Measurements from ENCODE around the gene ELAVL4. TPM values are rescaled to one million over a fixed set of nuclear protein-coding genes. Genes with fewer than 3 reads are reported as not detected.

The ELAVL4 gene
- total RNA-seq, 3 donors from 2014 or later (not counting 1 experiment from before 2014, with no cell fraction given) = not detected

GRCh38 chr1:50174101-50174500, 65.4 kb downstream of the ELAVL4 start:
- Histone ChIP-seq H3K27ac (ENCODE audit: low read length) (no peak overlapping the region), H3K36me3 (ENCODE audit: control insufficient read depth, insufficient read depth, low read length) (no peaks in the 10 kb centered on the region), H3K27me3 (ENCODE audit: control insufficient read depth, insufficient read depth, low read length) (no peaks in the 10 kb centered on the region), H3K9me3 (ENCODE audit: control insufficient read depth, insufficient read depth, low read length) (no peaks in the 10 kb centered on the region), H3K4me1 (ENCODE audit: control insufficient read depth, insufficient read depth, low read length) (no peaks in the 10 kb centered on the region), H3K4me3 (ENCODE audit: low read length) (no peak overlapping the region)
- no peak for TF ChIP-seq CTCF (IDR thresholded peaks at IDR 0.05)
- Mint-ChIP-seq H3K27me3 (ENCODE audit: low read depth in 2 of 2) (peaks cover 6 to 23% of the 10 kb centered on the region in 2 donors), H3K4me3 (no peak overlapping the region), H3K27ac (no peak overlapping the region), H3K4me1 (no peaks in the 10 kb centered on the region), H3K36me3 (no peaks in the 10 kb centered on the region), H3K9me3 (no peaks in the 10 kb centered on the region)
- intact Hi-C loops (cut with micrococcal nuclease) = no loop called here
- DNase-seq (no peak), ATAC-seq (no peak)

- Histone ChIP-seq H3K4me1 (ENCODE audit: control insufficient read depth, insufficient read depth, low read length) (no peaks in the 10 kb centered on the region), H3K36me3 (ENCODE audit: control insufficient read depth, insufficient read depth, low read length) (no peaks in the 10 kb centered on the region), H3K27ac (ENCODE audit: low read length) (no peak overlapping the region), H3K4me3 (ENCODE audit: low read length) (no peak overlapping the region), H3K27me3 (ENCODE audit: control insufficient read depth, insufficient read depth, low read length) (no peaks in the 10 kb centered on the region), H3K9me3 (ENCODE audit: control insufficient read depth, insufficient read depth, low read length) (no peaks in the 10 kb centered on the region)
- TF ChIP-seq CTCF (IDR thresholded peaks at IDR 0.05) = no peak
- no peaks in the 10 kb centered on the region for H3K4me1 Mint-ChIP-seq
- intact Hi-C loops (cut with micrococcal nuclease) = no loop called here
- peaks cover 6 to 18% of the 10 kb centered on the region in 2 donors for H3K27me3 Mint-ChIP-seq (ENCODE audit: low read depth in 2 of 2)
- DNase-seq = no peak
- H3K4me3 Mint-ChIP-seq = no peak overlapping the region
- no peak for ATAC-seq
- H3K27ac Mint-ChIP-seq = no peak overlapping the region
- H3K36me3 Mint-ChIP-seq = no peaks in the 10 kb centered on the region
- no peaks in the 10 kb centered on the region for H3K9me3 Mint-ChIP-seq
- WGBS (ENCODE audit: insufficient coverage) = 78% methylated on average over 7 of the region's 7 CpGs
Observed at GRCh38 chr1:50175719-50176639, 67.3 kb downstream of the ELAVL4 start.

- no peak overlapping the region for H3K4me3 Mint-ChIP-seq
- DNase-seq (no peak), ATAC-seq (no peak)
- Histone ChIP-seq H3K27me3 (ENCODE audit: control insufficient read depth, insufficient read depth, low read length) (no peaks in the 10 kb centered on the region), H3K27ac (ENCODE audit: low read length) (no peak overlapping the region), H3K36me3 (ENCODE audit: control insufficient read depth, insufficient read depth, low read length) (no peaks in the 10 kb centered on the region), H3K9me3 (ENCODE audit: control insufficient read depth, insufficient read depth, low read length) (no peaks in the 10 kb centered on the region), H3K4me1 (ENCODE audit: control insufficient read depth, insufficient read depth, low read length) (no peaks in the 10 kb centered on the region), H3K4me3 (ENCODE audit: low read length) (no peak overlapping the region)
- WGBS (ENCODE audit: insufficient coverage) = 83% methylated on average over 6 of the region's 6 CpGs
- H3K27ac Mint-ChIP-seq = no peak overlapping the region
- H3K36me3 Mint-ChIP-seq = no peaks in the 10 kb centered on the region
- peaks cover 6 to 18% of the 10 kb centered on the region in 2 donors for H3K27me3 Mint-ChIP-seq (ENCODE audit: low read depth in 2 of 2)
- no peaks in the 10 kb centered on the region for H3K9me3 Mint-ChIP-seq
- intact Hi-C loops (cut with micrococcal nuclease) = no loop called here
- no peak for TF ChIP-seq CTCF (IDR thresholded peaks at IDR 0.05)
- no peaks in the 10 kb centered on the region for H3K4me1 Mint-ChIP-seq
Observed at GRCh38 chr1:50177994-50178393, 69.3 kb downstream of the ELAVL4 start.
